D341Med (cell line): ENCODE results near the gene DYTN.

ENCODE experiments used
- DNase-seq: peaks from one replicate; pipeline ENCODE4 v3.0.0; 2012; ENCODE audit warnings: low spot score

The DYTN gene

GRCh38 chr2:206700156-206700555, 18.0 kb downstream of the DYTN start:
- no peak for DNase-seq

- no peak for DNase-seq
Observed at GRCh38 chr2:206698811-206699210, 19.4 kb downstream of the DYTN start.

- DNase-seq: no peak
Observed at GRCh38 chr2:206696910-206697309, 21.3 kb downstream of the DYTN start.

- DNase-seq: peak; percentile 59
Observed at GRCh38 chr2:206693399-206694137, 24.6 kb downstream of the DYTN start.

- DNase-seq: no peak
Observed at GRCh38 chr2:206692971-206693370, 25.2 kb downstream of the DYTN start.

- DNase-seq: no peak
Observed at GRCh38 chr2:206688990-206689389, 29.2 kb downstream of the DYTN start.

GRCh38 chr2:206688453-206688852, 29.7 kb downstream of the DYTN start:
- no peak for DNase-seq

- DNase-seq: no peak
Observed at GRCh38 chr2:206683546-206683945, 34.6 kb downstream of the DYTN start.

GRCh38 chr2:206670531-206671319, 47.5 kb downstream of the DYTN start:
- DNase-seq: no peak

- no peak for DNase-seq
Observed at GRCh38 chr2:206665251-206665650, 52.9 kb downstream of the DYTN start.

- no peak for DNase-seq
Observed at GRCh38 chr2:206657087-206657486, 61.1 kb downstream of the DYTN start.

GRCh38 chr2:206647985-206648384, 70.2 kb downstream of the DYTN start:
- no peak for DNase-seq

GRCh38 chr2:206642075-206643025, 75.8 kb downstream of the DYTN start, which contains the start of gene FAM237A:
FAM237A (plus strand) TSS chr2:206642487; CDS start chr2:206644237, 1,750 bp downstream.
- peak; percentile 41 for DNase-seq

- DNase-seq: no peak
Observed at GRCh38 chr2:206641226-206641625, 77.0 kb downstream of the DYTN start.

- DNase-seq: no peak
Observed at GRCh38 chr2:206639636-206640035, 78.6 kb downstream of the DYTN start.

- no peak for DNase-seq
Observed at GRCh38 chr2:206635015-206635414, 83.2 kb downstream of the DYTN start.

GRCh38 chr2:206631340-206631739, 86.9 kb downstream of the DYTN start:
- no peak for DNase-seq

GRCh38 chr2:206627632-206628031, 90.6 kb downstream of the DYTN start:
- peak; percentile 28 for DNase-seq

- no peak for DNase-seq
Observed at GRCh38 chr2:206626108-206626507, 92.1 kb downstream of the DYTN start.

- DNase-seq: no peak
Observed at GRCh38 chr2:206619011-206619410, 99.2 kb downstream of the DYTN start.

- DNase-seq: no peak
Observed at GRCh38 chr2:206616151-206616550, 102.0 kb downstream of the DYTN start.

- DNase-seq: no peak
Observed at GRCh38 chr2:206615417-206616089, 102.6 kb downstream of the DYTN start.
